Activated CD4-positive, alpha-beta T cell treated with anti-CD3 and anti-CD28 coated beads for 1 hour (primary cell): ENCODE measurements around the gene CCDC59.
A peak's percentile ranks its signal among the peaks of the same experiment; 100 is the strongest.
"Not testable (repeated sequence)": the region's sequence is repeated elsewhere in the genome, so short reads cannot be mapped to it uniquely, and the experiment has no call there.

Source experiments
- DNase-seq: peaks from one replicate; pipeline ENCODE4 v3.0.0-alpha.2; 2020

Gene CCDC59

GRCh38 chr12:82358200-82359114, at the start of gene CCDC59, which contains the start of gene METTL25:
TSS of gene CCDC59 (minus strand) at chr12:82358387. CDS start at chr12:82358376, 11 bp downstream.
TSS of gene METTL25 (plus strand) at chr12:82358529. CDS start at chr12:82358566, 37 bp downstream.
- DNase-seq, result peak; percentile 95

GRCh38 chr12:82407481-82407880, 49.3 kb upstream of the CCDC59 start:
- DNase-seq, result no peak

GRCh38 chr12:82406651-82407050, 48.5 kb upstream of the CCDC59 start:
- DNase-seq, result no peak

GRCh38 chr12:82400819-82401218, 42.6 kb upstream of the CCDC59 start:
- no peak for DNase-seq

GRCh38 chr12:82398879-82399278, 40.7 kb upstream of the CCDC59 start:
- DNase-seq, result no peak

- DNase-seq, result no peak
Observed at GRCh38 chr12:82383930-82384552, 25.9 kb upstream of the CCDC59 start.

- DNase-seq, result no peak
Observed at GRCh38 chr12:82378997-82379396, 20.8 kb upstream of the CCDC59 start.

- no peak for DNase-seq
Observed at GRCh38 chr12:82375201-82375600, 17.0 kb upstream of the CCDC59 start.

GRCh38 chr12:82366197-82366596, 8.0 kb upstream of the CCDC59 start:
- DNase-seq, result no peak

- no peak for DNase-seq
Observed at GRCh38 chr12:82363990-82364389, 5.8 kb upstream of the CCDC59 start.

GRCh38 chr12:82361461-82361915, 3.3 kb upstream of the CCDC59 start:
- DNase-seq, result no peak

GRCh38 chr12:82360834-82361233, 2.6 kb upstream of the CCDC59 start:
- not testable (repeated sequence) for DNase-seq

- no peak for DNase-seq
Observed at GRCh38 chr12:82359115-82359478, 910 bp upstream of the CCDC59 start.

- DNase-seq, result no peak
Observed at GRCh38 chr12:82357845-82358199, 365 bp downstream of the CCDC59 start.

- no peak for DNase-seq
Observed at GRCh38 chr12:82357340-82357739, 847 bp downstream of the CCDC59 start.

GRCh38 chr12:82351390-82351789, 6.8 kb downstream of the CCDC59 start:
- no peak for DNase-seq

GRCh38 chr12:82350161-82350560, 8.0 kb downstream of the CCDC59 start:
- no peak for DNase-seq

- no peak for DNase-seq
Observed at GRCh38 chr12:82329508-82329907, 28.7 kb downstream of the CCDC59 start.

- no peak for DNase-seq
Observed at GRCh38 chr12:82327861-82328260, 30.3 kb downstream of the CCDC59 start.

- no peak for DNase-seq
Observed at GRCh38 chr12:82326905-82327503, 31.2 kb downstream of the CCDC59 start.

GRCh38 chr12:82325540-82326336, 32.4 kb downstream of the CCDC59 start:
- DNase-seq, result no peak

GRCh38 chr12:82319276-82319675, 38.9 kb downstream of the CCDC59 start:
- DNase-seq, result no peak

GRCh38 chr12:82314406-82314892, 43.7 kb downstream of the CCDC59 start:
- no peak for DNase-seq
